ENCODE results near the gene ATOSA.

ATOSA gene

DNA sequence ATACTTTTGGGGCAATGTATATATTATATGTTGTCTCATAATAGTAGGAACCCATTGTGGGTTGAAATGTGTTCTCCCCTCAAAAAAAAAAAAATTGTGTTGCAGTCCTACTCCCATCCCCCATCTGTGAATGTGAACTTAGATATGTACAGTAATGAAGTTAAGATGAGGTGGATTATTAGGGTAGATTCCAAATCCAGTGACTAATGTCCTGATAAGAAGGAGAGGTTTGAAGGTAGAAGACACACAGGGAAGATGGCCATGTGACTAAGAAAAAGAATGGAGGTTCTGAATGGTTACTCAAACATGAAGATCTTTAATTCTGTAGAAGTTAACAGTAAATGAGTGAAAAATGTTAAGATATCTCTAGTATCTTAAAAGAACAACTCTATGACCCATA, 3.0 kb upstream of the ATOSA start:
- DNase-seq (ENCODE audit: low spot score), result no peak

DNA sequence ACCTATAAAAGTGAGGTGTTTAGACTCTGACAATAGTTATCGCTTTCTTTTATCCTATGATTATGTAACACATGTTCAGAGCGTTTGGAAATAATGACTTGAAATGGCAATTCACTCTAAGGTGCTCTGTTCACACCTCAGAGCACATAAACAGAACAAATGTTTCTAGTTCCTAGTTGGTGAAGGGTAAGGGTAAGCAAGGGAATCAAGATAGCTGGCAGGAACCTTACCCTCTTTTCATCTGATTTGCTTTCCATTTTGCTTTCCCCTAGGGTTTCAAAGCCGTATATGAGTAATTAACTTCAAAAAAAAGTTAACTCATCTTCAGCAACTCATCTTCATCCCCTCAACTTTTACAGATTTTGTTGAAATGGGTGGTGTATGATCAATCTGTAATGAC, 2.3 kb upstream of the ATOSA start:
- no peak for DNase-seq (ENCODE audit: low spot score)

DNA sequence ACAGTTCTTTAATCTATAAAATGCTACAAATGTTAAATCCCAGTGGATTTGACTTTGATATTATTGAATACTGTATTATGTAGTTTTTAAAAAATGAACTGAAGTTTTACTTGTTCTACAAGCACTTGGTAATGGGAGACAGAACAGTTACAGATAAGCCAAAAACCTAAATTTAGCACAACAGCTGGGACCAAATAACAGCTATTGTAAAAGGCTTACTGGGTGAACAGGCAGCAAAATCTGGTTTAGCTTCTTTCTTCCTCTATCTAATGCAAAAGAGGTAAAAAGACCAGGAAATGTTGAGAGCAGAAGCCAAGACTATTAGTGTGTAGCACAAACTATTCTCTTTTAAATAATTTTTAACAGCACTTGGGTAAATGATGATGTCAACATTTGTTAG, 1.6 kb upstream of the ATOSA start:
- DNase-seq (ENCODE audit: low spot score), result no peak

DNA sequence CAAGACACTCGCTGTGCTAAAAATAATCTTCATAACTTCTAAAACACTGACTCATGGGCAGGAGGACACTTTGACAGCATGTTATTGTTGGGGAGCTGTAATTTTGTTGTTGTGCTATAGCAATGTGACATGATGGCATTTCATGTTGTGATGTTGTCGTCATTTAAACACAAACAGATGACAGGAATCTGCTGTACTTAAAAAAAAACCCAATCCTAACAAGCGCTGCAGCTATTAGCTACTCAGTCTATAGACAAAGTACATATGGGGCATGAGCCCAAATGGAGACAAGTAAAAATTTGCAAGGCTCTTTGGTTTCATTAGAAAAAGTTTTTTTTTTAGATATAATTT, 828 bp upstream of the ATOSA start:
- peak; percentile 39 for DNase-seq (ENCODE audit: low spot score)

DNA sequence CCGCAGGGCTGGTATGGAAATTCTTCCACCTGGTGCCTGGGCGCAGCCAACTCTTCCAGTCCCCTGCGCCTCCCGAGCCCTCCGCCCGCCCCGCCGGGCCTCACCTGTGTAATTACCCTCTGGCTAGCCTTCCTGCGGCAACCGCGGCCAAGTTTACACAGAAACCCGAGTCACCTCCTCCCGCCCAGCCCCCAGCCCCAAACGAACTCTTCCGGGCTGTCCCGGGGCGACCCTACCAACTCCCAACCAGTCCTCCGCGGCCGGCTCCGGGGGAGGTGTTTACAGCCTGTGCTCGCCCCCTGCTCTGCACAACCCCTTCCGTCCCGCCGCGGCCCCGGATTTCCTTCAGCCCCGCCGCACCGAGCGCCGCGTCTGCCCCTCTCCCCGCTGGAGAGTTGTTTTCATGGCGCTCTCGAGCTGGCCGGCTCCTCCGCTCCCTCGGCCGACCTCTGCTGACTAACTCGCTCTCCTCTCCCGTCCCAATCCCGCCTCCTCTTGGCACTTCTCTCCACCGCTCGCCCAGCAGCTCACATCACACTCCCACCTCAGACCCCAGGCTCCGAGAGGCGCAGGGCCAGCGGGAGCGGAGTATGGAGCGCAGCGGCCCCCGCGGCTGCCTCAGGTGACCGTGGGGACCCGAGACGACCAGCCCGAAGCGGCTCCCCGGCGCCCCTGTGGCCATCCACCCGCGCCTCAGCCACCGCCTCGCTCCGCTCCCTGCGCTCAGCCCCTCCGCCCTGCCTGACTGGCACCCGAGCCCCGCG, 538 bp downstream of the ATOSA start:
- DNase-seq (ENCODE audit: low spot score), result peak; percentile 43

DNA sequence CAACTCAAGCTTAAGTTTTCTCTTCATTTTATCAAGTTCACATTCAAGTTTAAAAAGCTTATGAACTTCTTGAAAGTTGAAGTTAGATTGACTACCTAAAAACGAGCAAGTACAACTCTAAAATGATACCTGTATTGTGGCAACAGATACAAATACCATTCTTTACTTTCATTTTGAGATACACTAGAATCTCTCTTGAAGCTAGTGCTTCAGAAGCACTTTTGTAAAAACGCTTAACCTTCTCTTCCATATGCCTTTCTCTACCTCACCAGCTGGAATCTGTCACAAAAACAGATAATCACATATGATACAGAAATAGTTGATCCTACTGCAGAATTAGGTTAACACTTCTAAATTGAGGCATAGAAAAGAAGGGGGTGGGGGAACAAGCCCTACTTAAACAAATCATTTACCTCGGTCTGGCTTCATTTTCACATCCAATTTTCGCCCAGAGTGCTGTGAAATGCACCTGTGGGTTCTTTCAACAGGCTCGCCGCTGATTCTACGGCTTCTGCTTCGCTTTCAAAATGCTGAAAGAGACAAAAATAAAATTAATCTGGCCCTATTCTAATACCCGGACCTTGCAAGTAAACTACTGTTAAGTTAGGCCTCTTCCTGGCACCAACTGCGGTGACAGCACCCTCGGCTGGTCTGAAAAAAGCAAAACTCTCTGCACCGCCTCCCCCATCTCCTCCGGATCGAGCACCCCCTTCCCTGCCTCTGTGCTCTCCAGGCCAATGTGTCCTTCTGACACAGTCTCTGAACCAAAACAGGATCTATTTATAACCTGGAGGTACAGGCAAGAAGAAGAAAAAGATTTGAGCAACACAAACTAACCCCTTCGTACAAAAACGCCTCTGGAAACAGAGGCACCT, 1.4 kb downstream of the ATOSA start:
- DNase-seq (ENCODE audit: low spot score), result peak; percentile 48

DNA sequence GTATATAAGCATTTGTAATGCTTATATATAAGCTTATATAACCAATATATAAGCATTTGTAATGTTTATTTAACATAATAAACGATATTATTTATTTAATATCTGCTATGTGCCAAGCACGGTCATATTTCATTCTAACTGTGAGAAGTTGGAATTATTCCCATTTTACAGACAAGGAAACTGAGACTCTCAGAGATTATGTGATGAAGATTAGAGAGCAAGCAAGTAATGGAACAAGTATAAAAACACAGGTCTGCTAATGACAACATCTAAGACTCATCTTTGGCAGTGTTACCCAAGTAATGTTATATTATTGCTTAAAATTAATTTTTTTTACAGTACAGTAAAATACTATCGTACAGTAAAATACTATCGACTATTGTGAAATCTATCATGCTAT, 4.4 kb downstream of the ATOSA start:
- no peak for DNase-seq (ENCODE audit: low spot score)

DNA sequence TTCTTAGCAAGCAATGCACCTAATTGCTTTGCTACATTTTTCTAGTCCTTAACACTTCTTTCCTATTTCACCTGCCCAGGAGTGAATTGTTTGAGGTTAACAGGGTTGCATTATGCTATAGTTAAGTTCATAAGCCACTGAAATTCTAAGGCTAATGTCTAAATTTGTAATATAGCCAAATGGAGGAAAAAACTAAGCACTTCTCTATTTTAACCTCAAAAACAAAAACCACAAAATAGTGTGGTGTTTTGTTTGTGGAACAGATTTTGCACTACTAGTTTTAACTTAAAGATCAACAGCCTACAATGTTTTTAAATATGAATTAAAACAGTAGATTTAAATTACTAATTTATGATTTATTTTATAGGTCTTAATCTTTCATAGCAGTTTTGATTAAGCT, 5.5 kb downstream of the ATOSA start:
- no peak for DNase-seq (ENCODE audit: low spot score)

DNA sequence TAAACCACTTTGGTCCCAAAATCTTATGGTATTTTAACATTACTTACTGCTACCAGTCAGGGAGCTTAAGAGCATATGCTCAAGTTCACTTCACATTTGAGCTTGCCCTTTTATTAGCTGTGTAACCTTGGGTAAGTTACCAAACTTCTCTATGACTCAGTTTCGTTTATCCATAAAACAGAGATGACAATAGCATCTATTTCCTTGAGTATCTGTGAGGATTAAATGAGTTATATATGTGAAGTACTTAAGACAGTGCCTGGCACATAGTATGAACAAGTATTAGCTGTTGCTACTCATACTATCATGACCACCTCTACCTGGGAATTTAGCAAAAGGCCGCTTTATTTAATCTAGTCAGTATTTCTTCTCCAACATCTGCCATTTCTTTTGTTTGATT, 5.9 kb downstream of the ATOSA start:
- DNase-seq (ENCODE audit: low spot score), result no peak

DNA sequence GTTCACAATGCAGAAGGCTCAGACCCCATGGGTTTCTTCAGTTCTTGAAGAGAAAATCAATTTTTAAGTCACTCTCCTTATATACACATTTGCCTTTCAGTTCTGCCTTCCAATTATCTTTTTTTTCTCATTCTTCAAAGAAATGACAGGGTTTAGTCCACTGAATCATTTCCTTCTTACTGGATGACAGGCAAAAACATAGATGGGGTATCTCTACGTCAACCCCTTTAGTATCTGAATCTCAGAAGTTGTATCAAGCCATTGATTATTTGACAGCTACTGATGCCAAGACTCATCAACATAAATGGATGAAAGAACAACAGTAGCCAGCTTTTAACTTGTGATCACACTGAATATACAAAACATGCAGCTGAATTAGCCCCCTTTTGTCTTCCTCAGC, 6.5 kb downstream of the ATOSA start:
- DNase-seq (ENCODE audit: low spot score), result no peak

DNA sequence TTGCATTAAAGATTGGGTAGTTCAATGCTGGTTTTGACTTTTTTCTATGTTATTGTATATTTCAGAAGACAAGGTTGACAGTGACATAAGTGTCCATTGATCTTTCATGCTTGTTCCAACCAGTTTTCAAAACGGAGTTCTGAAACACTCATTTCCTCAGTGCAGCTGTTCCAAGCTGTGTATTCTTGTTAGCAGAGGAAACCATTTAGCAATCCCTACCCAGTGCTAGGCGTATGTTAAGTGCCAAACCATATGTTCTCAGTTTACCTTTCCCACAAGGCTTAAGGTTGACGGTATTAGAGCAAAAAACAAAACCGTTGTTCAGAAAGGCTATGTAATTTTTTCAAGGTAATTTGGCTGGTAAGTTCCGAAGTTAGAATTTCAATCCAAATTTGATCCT, 9.1 kb downstream of the ATOSA start:
- DNase-seq (ENCODE audit: low spot score), result no peak

DNA sequence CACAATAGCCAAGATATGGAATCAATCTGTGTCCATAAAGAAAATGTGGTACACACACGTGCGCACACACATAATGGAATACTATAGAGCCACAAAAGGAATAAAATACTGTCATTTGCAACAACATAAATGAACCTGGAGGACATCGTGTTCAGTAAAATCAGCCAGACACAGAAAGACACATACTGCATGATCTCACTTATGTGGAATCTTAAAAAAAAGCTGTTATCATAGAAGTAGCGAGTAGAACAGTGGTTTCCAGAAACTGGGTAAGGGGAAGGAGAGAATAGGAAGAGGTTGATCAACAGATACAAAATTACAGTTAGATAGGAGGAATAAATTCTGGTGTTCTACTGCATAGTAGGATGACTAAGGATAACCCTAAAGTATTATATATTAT, 11.1 kb downstream of the ATOSA start:
- DNase-seq (ENCODE audit: low spot score), result no peak

DNA sequence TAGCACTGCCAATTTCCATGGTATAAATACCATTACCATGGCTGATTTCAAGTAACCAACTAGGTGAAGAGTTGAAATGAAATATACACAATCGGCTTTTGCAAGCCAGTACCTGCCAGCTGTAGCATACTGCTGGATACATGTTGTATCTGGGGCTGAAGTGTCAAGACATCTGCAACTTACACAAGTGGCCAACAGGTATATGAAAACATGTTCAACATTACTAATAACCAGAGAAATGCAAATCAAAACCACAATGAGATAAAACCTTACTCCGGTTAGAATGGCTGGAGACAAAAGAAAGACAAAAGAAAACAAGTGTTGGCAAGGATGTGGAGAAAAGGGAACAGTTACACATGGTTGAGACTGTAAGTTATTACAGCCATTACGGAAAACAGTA, 11.6 kb downstream of the ATOSA start:
- no peak for DNase-seq (ENCODE audit: low spot score)

DNA sequence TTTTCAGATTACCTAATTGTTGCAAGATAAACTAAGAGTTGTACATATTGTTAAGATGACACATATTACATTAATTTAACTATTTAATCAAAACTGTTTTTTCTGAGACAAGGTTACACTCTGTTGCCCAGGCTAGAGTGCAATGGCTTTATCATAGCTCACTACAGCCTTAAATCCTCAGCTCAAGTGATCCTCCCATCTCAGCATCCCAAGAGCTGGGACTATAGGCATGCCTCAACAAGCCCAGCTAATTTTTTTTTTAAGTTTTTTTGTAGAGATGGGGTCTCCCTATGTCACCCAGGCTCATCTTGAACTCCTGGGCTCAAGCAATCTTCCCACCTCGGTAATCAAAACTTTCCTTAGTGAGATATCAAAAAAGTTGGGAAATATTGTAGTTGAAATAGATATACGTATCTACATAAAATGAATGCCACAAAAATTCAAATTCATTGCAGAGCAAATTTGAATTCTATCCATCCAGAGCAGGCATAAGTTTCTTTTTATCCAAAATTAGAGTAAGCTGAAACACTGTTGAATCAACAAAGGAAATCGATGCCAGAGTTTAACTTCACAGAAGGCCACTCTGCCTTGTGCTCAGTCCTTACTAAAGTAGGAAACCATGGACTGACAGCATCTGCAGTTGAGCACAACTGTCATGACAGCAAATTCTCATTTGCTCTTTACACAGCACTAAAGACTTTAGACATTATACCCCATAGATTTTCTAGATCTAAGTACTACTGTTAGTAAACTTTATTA, 15.5 kb downstream of the ATOSA start:
- DNase-seq (ENCODE audit: low spot score), result no peak

DNA sequence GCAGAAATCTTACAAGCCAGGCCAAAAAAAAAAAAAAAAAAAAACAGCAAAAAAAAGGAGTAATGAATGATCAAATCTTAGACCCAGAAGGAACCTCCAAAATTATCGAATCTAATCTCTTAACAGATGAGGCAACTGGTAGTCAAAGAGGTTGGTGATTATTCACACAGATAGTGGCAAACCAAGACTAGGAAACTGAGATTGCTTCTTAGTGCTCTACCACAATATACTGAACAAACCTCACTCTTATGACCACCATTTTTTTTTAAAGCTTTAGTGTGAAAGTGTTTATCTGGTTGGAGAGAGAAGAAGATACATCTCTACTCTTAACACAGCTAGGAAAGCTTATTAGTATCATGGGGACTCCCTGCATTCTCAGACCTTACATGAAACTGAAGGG, 17.3 kb downstream of the ATOSA start:
- DNase-seq (ENCODE audit: low spot score), result no peak

DNA sequence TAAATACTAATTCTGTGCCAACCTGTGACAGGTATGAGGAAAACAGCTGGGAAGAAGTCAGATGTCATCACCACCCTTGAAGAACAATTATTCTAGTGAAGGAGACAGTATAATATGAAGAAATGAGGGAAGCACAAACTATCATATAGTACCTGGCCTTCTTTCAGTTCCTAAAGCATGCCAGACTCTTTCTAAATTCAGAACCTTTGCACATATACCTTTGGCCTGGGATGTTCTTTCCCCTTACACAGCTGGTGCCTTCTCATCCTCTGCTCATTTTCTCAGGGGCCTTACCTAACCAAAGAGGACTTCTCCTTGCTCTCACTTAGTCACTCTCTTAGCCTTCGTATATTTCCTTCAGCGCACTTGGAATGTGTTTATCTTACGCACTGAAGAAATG, 19.0 kb downstream of the ATOSA start:
- no peak for DNase-seq (ENCODE audit: low spot score)

DNA sequence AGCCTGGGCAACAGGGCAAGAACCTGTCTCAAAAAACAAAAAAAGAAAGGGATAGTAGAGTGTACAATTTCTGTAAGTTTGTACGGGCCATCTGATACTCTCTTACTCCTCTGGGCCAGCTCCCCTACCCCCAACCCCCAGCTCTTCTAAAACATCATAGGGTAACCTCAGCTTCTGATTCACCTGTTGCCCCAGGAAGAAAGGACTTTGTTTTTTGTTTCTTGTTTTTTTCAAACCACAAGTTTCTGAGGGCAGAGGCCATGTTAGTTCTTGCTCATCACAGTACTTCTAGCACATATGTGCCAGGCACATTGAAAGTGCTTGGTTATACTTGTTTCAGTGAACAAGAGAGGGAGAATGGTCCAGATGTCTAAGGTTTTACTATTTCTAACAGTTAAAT, 20.2 kb downstream of the ATOSA start:
- no peak for DNase-seq (ENCODE audit: low spot score)

DNA sequence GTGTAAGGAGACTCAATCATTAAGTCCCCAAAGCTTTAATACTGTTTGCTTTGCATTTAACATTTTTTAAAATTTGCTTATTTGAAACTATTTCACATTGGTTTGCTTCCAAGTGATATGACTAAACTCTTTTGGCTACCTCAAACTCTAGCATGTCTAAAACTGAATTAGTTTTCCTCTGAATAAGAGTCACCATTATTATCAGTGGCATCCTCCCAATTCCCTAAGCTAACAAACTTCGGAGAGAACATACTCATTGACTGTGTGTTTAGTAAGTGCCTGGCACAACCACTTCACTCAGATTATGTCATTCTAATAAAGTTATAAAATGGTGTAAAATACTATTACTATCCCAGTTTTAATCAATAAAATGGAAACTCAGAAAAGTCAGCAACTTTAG, 21.9 kb downstream of the ATOSA start:
- DNase-seq (ENCODE audit: low spot score), result no peak

DNA sequence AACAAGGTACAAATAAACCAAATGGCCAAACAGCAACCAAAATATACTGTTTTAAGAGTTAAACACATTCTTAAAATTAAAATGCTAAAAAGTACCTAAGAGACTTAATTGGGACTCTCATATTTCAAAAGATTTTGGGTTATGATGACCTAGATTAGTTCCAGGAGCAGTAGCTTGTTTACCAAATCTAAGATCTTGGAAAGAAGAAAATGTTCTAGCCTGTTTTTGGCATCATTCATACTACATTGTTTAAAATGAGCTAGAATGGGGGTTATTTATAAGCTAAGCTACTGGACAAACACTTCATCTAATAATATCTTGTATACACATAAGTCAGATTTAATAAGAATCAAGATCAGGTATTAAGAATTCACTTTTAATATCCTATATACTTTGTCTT, 22.8 kb downstream of the ATOSA start:
- no peak for DNase-seq (ENCODE audit: low spot score)

DNA sequence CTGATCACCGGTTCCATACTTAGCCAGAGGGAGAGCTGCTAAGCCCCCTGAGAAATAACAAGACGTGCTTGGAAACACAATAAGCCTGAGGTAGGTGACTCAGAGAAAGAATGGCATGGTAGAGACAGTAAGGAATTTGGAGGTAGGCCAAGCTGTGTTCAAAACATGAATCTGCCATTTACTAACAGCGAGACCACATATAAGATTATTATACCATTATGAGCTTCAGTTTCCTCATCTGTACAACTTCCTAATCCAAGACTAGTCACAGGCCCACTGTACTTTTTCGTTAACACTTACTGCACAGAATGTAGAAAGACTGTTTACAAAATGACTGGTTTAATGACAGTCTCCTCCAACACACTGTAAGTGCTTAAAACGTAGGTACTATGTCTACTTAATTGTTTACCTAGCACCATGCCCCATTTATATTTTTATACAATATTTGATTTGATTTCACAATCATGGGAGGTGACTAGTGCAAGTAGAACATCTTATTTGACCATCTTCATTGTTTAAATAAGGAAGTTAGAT, 25.7 kb downstream of the ATOSA start:
- DNase-seq (ENCODE audit: low spot score), result peak; percentile 26

DNA sequence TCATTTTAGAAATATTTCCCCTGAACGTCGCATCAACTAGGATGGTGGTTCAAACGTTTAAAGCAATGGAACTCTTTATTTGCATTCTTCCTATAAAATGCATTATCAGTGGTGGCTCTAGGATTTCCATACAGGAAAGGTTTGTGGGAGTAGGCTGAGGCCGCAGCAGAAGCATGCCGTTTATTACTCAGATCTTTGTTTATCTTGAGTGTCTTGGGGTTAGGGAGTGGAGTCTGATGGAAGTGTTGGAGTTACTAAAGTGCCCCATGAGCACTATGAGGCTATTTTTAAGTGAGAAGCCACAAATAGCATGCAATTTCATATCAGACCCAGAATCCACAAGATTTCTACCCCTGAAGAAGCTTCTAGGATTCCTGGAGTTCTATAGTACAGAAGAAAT, 26.2 kb downstream of the ATOSA start:
- no peak for DNase-seq (ENCODE audit: low spot score)

DNA sequence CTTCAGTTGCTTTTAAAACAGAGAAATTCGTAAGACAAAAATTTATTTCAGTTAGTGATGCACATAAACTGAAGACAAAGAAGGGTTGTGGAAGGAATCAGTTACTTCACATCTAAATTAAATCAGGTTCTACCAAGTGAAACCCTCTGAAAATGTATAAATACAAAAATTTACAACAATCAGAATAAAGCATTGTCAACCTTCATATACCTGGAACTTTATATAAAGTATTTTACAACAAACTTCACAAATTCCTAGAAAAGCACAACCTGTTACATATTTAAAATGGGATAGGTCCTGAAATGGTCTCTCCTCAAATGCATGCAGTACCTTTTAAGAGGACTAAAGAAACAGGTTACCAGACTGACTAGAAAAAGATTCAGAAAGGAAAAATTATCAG, 26.9 kb downstream of the ATOSA start:
- no peak for DNase-seq (ENCODE audit: low spot score)

DNA sequence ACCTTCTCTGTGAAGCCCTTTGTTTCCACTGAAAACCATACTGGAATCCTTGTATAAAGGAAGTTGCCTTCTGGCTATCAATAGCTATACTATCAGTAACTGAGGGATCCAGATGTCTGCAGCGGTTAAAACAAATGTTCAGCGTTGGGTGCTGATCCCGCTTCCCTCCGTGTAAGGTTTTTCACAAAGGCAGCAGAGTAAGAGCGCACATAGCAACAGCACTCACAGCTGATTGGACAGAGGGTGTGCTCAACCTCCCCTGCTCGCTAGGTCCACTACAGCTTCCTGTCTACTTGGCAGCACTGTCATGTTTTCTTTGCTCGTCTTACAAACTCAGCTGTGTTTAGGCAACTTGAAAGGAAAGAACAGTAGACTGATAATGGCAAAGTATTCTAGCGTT, 27.3 kb downstream of the ATOSA start:
- peak; percentile 72 for DNase-seq (ENCODE audit: low spot score)
